Mesenchymal stem cell (in vitro differentiated cells and primary cell): Measurements from ENCODE around the gene FRAT1.

Source experiments
- DNase-seq: peaks from one replicate; pipeline ENCODE4 v3.0.0-alpha.2; 2013
- H2AFZ ChIP-seq: one replicate; pipeline ENCODE4 v1.6.1; 2013; ENCODE audit warnings: low read depth, mild to moderate bottlenecking, control low read depth, inconsistent platforms, low read length, moderate library complexity
- H2AK5ac ChIP-seq: 2 replicates; pipeline ENCODE4 v1.6.1; 2013; ENCODE audit warnings: low read length, moderate library complexity, mild to moderate bottlenecking, inconsistent platforms; ENCODE audit not compliant: severe bottlenecking
- H2BK120ac ChIP-seq: one replicate; pipeline ENCODE4 v1.6.1; 2013; ENCODE audit warnings: low read depth, mild to moderate bottlenecking, inconsistent platforms, low read length, moderate library complexity
- H2BK12ac ChIP-seq, 2 experiments: one replicate each; pipeline ENCODE4 v1.6.1; 2013; ENCODE audit warnings: inconsistent platforms in 2 of 2, low read length in 2 of 2, mild to moderate bottlenecking in 2 of 2, moderate library complexity in 2 of 2, control low read depth in 1 of 2
- H2BK15ac ChIP-seq: one replicate; pipeline ENCODE4 v1.6.1; 2013; ENCODE audit warnings: mild to moderate bottlenecking, low read depth, inconsistent platforms; ENCODE audit not compliant: poor library complexity, severe bottlenecking
- H2BK5ac ChIP-seq: 2 replicates; pipeline ENCODE4 v1.6.1; 2013; ENCODE audit warnings: low read depth, mild to moderate bottlenecking, low read length, control low read depth, inconsistent platforms; ENCODE audit not compliant: poor library complexity, severe bottlenecking
- H3K14ac ChIP-seq, 2 experiments: one replicate each; pipeline ENCODE4 v1.6.1; 2013; ENCODE audit warnings: inconsistent platforms in 2 of 2, low read length in 2 of 2, control low read depth in 1 of 2, mild to moderate bottlenecking in 1 of 2, moderate library complexity in 1 of 2
- H3K18ac ChIP-seq, 2 experiments: one replicate each; pipeline ENCODE4 v1.6.1; 2013; ENCODE audit warnings: inconsistent platforms in 2 of 2, low read length in 2 of 2, control low read depth in 1 of 2, low read depth in 1 of 2, mild to moderate bottlenecking in 1 of 2
- H3K23ac ChIP-seq, 2 experiments: one replicate each; pipeline ENCODE4 v1.6.1; 2013; ENCODE audit warnings: inconsistent platforms in 2 of 2, low read length in 2 of 2, mild to moderate bottlenecking in 2 of 2, moderate library complexity in 2 of 2, control low read depth in 1 of 2
- H3K27ac ChIP-seq: 2 replicates; pipeline ENCODE4 v1.5.1; 2013; ENCODE audit warnings: mild to moderate bottlenecking, moderate library complexity, low read length, control low read depth, inconsistent platforms; ENCODE audit not compliant: poor library complexity, severe bottlenecking
- H3K27me3 ChIP-seq, 2 experiments: 2 replicates each; pipeline versions ENCODE4 v1.6.1 to v1.7.0; 2013; ENCODE audit warnings: low read length in 2 of 2, mild to moderate bottlenecking in 2 of 2, moderate library complexity in 2 of 2, control low read depth in 1 of 2, inconsistent platforms in 1 of 2; ENCODE audit not compliant: control insufficient read depth in 1 of 2, insufficient read depth in 1 of 2
- H3K36me3 ChIP-seq, 2 experiments: 2 replicates each; pipeline versions ENCODE4 v1.6.1 to v1.7.0; 2013; ENCODE audit warnings: low read length in 2 of 2, control low read depth in 1 of 2, inconsistent platforms in 1 of 2, low read depth in 1 of 2, mild to moderate bottlenecking in 1 of 2; ENCODE audit not compliant: insufficient read depth in 2 of 2, control insufficient read depth in 1 of 2
- H3K4ac ChIP-seq, 2 experiments: one replicate each; pipeline ENCODE4 v1.6.1; 2013; ENCODE audit warnings: inconsistent platforms in 2 of 2, low read length in 2 of 2, mild to moderate bottlenecking in 2 of 2, moderate library complexity in 2 of 2, control low read depth in 1 of 2, low read depth in 1 of 2
- H3K4me1 ChIP-seq: 2 replicates; pipeline ENCODE4 v1.6.1; 2013; ENCODE audit warnings: low read depth, low read length, control low read depth; ENCODE audit not compliant: control insufficient read depth, insufficient read depth
- H3K4me2 ChIP-seq: 2 replicates; pipeline ENCODE4 v1.6.1; 2013; ENCODE audit warnings: low read length, mild to moderate bottlenecking, inconsistent platforms; ENCODE audit not compliant: poor library complexity, severe bottlenecking
- H3K4me3 ChIP-seq, 2 experiments: 2 replicates each; pipeline versions ENCODE4 v1.5.1 to v1.7.0; 2013; ENCODE audit warnings: low read length in 2 of 2, mild to moderate bottlenecking in 2 of 2, control low read depth in 1 of 2, low read depth in 1 of 2; ENCODE audit not compliant: insufficient read depth in 1 of 2
- H3K79me1 ChIP-seq: replicated peaks from 2 replicates; pipeline ENCODE4 v1.6.1; 2013; ENCODE audit warnings: mild to moderate bottlenecking, control low read depth, low read length, inconsistent platforms; ENCODE audit not compliant: poor library complexity, severe bottlenecking
- H3K9ac ChIP-seq: 2 replicates; pipeline ENCODE4 v1.7.0; 2013; ENCODE audit warnings: mild to moderate bottlenecking, low read length, moderate library complexity
- H3K9me3 ChIP-seq: 2 replicates; pipeline ENCODE4 v1.7.0; 2013; ENCODE audit warnings: mild to moderate bottlenecking, low read length; ENCODE audit not compliant: control insufficient read depth
- H4K8ac ChIP-seq: one replicate; pipeline ENCODE4 v1.6.1; 2013; ENCODE audit warnings: inconsistent platforms, mild to moderate bottlenecking, low read length, moderate library complexity
- H4K91ac ChIP-seq: one replicate; pipeline ENCODE4 v1.6.1; 2013; ENCODE audit warnings: mild to moderate bottlenecking, low read length, inconsistent platforms
- WGBS: methylation state at CpG from one replicate; pipeline ENCODE4 v1.1.7; 2013; ENCODE audit warnings: mixed read lengths; 5-methylcytosine and 5-hydroxymethylcytosine counted together

The FRAT1 gene

DNA sequence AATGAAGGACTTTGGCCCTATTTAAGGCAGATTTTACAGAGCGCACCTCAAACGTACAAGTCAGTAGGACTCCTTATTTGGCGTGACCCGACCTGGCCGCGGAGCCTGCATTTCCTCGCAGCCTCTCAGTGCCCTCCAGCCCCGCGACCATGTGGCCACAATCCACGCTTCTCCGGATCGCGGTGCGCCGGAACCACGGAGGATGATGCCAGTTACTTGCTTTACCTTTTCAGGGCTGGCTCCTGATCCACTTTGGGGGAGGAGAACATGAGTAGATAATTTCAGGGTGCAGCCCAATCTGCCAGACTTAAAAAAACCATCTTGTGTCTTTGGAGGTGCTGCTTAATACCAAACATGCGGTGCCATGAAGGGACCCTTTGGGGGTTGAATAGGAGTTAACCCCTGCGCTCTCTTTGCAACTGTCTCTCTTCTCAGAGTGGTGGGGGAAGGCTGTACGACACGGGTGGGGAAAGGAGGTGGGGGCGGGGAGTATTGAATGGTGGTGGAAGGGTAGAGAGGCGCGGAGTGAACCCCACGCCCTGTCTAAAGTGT lies 1.5 kb downstream of the FRAT1 start:
- Histone ChIP-seq H3K4me2 (peak overlapping the region; percentile 98), H3K27me3 (peaks cover 0 to 45% of the 10 kb centered on the region in 2 experiments), H3K23ac (peak overlapping the region in 1 of 2 experiments; percentile 63), H3K36me3 (no peaks in the 10 kb centered on the region), H3K9me3 (no peaks in the 10 kb centered on the region), H3K79me1 (no peaks in the 10 kb centered on the region), H3K14ac (no peak overlapping the region), H4K8ac (peak overlapping the region; percentile 80), H4K91ac (peak overlapping the region; percentile 72), H3K4me3 (peak overlapping the region; percentile 23 to 79), H2AFZ (no peak overlapping the region), H2BK120ac (peak overlapping the region; percentile 27), H2AK5ac (no peak overlapping the region), H3K4ac (no peak overlapping the region), H2BK5ac (no peak overlapping the region), H3K9ac (peak overlapping the region; percentile 98), H3K18ac (peak overlapping the region in 1 of 2 experiments; percentile 23), H2BK15ac (no peak overlapping the region), H3K27ac (no peak overlapping the region), H3K4me1 (peaks cover 22% of the 10 kb centered on the region), H2BK12ac (no peak overlapping the region)
- DNase-seq, result no peak
- WGBS, result 18% methylated on average over 22 of the region's 24 CpGs

DNA sequence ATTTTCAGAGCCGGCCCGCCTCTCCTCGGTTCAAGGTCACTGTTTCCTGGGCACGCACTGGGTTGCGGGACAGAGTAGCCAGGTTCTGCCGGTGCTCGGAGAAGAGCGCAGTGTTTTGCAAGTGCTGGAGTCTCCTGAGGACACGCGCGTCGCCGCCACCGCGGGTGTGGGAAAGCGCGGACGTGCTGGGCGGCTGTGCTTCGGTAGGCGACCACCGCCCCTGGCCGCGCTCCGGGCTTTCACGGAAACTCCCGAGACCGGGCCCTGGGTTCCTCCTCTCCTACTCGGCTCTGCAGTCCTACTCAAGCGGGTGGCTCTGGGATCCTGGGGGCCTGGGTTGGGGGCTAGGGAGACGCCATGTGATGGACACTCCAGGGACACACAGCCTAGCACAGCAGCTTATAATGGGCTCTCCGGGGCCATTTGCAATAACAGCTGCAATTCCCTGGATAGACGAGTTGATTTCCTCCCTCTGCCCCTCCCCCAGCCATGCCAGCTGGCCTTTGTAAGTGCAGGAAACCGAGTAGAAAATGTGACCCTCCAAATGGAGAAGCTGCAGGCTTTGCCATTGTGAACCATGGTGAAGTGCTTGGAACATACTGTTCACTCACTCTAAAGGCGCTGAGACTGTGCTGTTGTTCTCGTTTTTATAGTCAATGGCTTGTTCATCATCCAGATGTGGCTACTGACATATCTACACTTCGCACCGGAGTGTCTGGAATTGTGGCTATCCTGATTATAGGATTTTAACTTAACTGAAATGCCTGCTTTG lies 2.1 kb downstream of the FRAT1 start:
- Histone ChIP-seq H2BK15ac (peak overlapping the region; percentile 48), H3K9ac (peak overlapping the region; percentile 98), H3K4me2 (no peak overlapping the region), H3K27ac (no peak overlapping the region), H3K4ac (no peak overlapping the region), H3K23ac (no peak overlapping the region), H3K18ac (no peak overlapping the region), H4K91ac (no peak overlapping the region), H3K14ac (no peak overlapping the region), H3K4me3 (peak overlapping the region in 1 of 2 experiments; percentile 79), H3K9me3 (no peaks in the 10 kb centered on the region), H2BK120ac (no peak overlapping the region), H2AFZ (no peak overlapping the region), H4K8ac (peak overlapping the region; percentile 87), H2BK12ac (no peak overlapping the region), H3K27me3 (peaks cover 0 to 45% of the 10 kb centered on the region in 2 experiments), H3K36me3 (no peaks in the 10 kb centered on the region), H2BK5ac (no peak overlapping the region), H2AK5ac (no peak overlapping the region), H3K4me1 (peaks cover 22% of the 10 kb centered on the region), H3K79me1 (no peaks in the 10 kb centered on the region)
- 20% methylated on average over 38 of the region's 38 CpGs for WGBS
- no peak for DNase-seq

DNA sequence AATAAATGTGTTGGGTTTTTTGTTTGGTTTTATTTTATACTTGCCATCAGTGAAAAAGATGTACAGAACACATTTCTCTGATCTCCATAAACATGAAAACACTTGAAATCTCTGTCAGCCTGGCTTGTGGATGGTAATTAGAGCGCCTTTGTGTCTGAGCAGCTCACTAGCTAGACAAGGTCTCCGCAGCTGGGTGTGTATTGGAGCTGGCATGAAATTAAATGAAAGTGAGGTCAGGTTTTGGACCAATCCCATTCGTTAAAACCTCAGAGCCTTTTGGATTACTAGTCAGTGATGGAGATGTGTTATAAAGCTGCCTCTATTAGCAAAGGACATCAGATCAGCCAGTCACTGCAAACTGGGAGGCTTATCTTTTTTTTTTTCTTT lies 2.7 kb downstream of the FRAT1 start:
- Histone ChIP-seq H3K14ac (no peak overlapping the region), H3K27me3 (peaks cover 0 to 45% of the 10 kb centered on the region in 2 experiments), H3K18ac (no peak overlapping the region), H3K27ac (no peak overlapping the region), H2BK5ac (no peak overlapping the region), H2BK120ac (no peak overlapping the region), H3K9me3 (no peaks in the 10 kb centered on the region), H2BK12ac (no peak overlapping the region), H3K23ac (no peak overlapping the region), H3K4me3 (no peak overlapping the region), H3K4me2 (no peak overlapping the region), H3K4me1 (peaks cover 22% of the 10 kb centered on the region), H4K8ac (no peak overlapping the region), H4K91ac (no peak overlapping the region), H2AFZ (no peak overlapping the region), H3K9ac (peak overlapping the region; percentile 98), H2BK15ac (no peak overlapping the region), H2AK5ac (no peak overlapping the region), H3K36me3 (no peaks in the 10 kb centered on the region), H3K4ac (no peak overlapping the region), H3K79me1 (no peaks in the 10 kb centered on the region)
- WGBS, result 64% methylated on average over 2 of the region's 3 CpGs
- DNase-seq, result no peak

DNA sequence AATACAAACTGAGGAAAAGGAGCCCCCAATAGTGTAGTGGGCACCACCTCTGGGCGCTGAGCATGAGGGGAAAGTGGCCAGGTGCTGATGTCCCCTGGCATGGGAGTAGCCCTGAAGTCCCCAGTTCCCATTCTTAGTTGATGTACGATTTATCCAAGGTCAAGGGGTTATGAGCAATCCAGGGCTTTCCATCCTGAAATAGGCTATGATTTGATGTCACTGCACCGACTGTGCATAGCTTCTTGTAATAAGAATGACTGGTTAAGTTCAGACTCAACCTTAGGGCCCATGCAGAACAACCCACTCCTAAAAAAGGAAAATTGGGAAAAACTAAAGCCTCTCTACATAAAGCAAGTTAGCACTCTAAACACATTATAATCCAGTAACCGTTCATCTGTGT lies 4.4 kb downstream of the FRAT1 start:
- peaks cover 0 to 6% of the 10 kb centered on the region in 2 experiments for H3K36me3 ChIP-seq
- no peaks in the 10 kb centered on the region for H3K9me3 ChIP-seq
- H3K18ac ChIP-seq, result no peak overlapping the region
- no peak overlapping the region for H3K4me3 ChIP-seq
- H2BK5ac ChIP-seq, result no peak overlapping the region
- H2BK15ac ChIP-seq, result no peak overlapping the region
- H3K79me1 ChIP-seq, result no peaks in the 10 kb centered on the region
- H2AK5ac ChIP-seq, result no peak overlapping the region
- peaks cover 20% of the 10 kb centered on the region for H3K4me1 ChIP-seq
- no peak overlapping the region for H2AFZ ChIP-seq
- H4K8ac ChIP-seq, result no peak overlapping the region
- 74% methylated on average over 3 of the region's 4 CpGs for WGBS
- no peak overlapping the region for H2BK12ac ChIP-seq
- H3K4ac ChIP-seq, result no peak overlapping the region
- no peak overlapping the region for H4K91ac ChIP-seq
- no peak overlapping the region for H3K27ac ChIP-seq
- no peak for DNase-seq
- H3K4me2 ChIP-seq, result no peak overlapping the region
- H3K27me3 ChIP-seq, result peaks cover 0 to 38% of the 10 kb centered on the region in 2 experiments
- no peak overlapping the region for H2BK120ac ChIP-seq
- no peak overlapping the region for H3K14ac ChIP-seq
- no peak overlapping the region for H3K9ac ChIP-seq
- H3K23ac ChIP-seq, result no peak overlapping the region
